HL-60/S4 treated with phorbol 12-myristate 13-acetate at 8.2 ng/mL for 4 days and 3 days (cell line): ENCODE results near the gene TNFSF4.
"Not testable (repeated sequence)": the region's sequence is repeated elsewhere in the genome, so short reads cannot be mapped to it uniquely, and the experiment has no call there.

Experiments used
- in situ Hi-C: fragments of 300-500 bp; cut with MboI; formaldehyde crosslinking; loops from 2 replicates; pipeline ENCODE4 v1.15.0; 2022; ENCODE audit warnings: low sequenced_read_pairs

Gene TNFSF4

DNA sequence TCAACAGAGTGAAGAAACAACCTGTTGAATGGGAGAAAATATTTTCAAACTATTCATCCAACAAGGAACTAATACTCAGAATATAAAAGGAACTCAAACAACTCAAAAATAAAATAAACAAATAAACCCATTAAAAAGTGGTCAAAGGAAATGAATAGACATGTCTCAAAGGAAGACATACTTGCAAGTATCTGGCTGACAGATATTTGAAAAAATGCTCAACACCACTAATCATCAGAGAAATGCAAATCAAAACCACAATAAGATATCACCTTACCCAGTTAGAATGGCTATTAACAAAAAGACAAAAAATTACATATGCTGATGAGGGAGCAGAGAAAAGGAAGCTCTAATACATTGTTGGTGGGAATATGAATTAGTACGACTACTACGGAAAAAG, 38.2 kb downstream of the TNFSF4 start:
- in situ Hi-C loops: no loop called here

DNA sequence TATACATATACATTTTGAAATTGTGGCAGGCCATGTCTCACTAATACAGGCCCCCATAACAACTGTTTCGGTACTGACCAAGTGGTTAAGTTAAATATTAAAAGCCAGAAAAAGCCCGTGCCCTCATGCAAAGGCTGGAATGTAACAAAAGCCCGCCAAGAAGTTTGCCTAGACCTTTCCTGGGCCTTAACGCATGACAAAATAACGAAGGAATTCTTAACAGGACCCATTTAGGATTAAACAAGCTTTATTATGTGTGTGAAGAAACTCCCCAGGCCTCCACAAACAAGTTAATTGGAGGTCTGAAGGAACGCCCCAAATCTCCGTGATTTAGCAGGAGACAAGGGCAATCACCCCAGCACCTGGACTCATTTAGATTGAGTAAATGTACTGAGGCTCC, 42.4 kb downstream of the TNFSF4 start:
- in situ Hi-C loops: no loop called here

DNA sequence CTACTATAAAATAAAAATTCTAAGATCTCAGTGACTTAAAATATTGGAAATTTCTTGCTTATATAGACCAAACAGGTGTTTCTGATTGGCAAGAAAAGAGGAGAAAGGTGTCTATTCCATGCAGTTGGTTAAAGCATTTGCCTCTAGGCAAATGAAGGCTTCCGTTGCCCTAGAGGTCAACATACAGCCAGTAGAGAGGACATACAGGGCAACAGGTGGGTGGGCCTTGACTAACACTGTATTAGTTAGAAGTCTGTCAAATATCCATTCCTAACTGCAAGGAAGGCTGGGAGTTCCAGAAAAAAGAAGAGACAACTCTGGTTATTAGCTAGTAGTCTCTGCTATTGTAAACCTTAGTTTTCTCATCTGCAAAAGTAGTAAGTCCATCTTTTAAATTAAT, 43.0 kb downstream of the TNFSF4 start:
- in situ Hi-C loops: no loop called here

- in situ Hi-C loops: no loop called here
Observed at GRCh38 chr1:173163222-173163621, 43.9 kb downstream of the TNFSF4 start.

- in situ Hi-C loops: no loop called here
Observed at GRCh38 chr1:173162601-173163000, 44.5 kb downstream of the TNFSF4 start.

GRCh38 chr1:173161510-173162221, 45.5 kb downstream of the TNFSF4 start:
- in situ Hi-C loops: no loop called here

- in situ Hi-C loops: not testable (repeated sequence)
Observed at GRCh38 chr1:173153964-173154363, 53.2 kb downstream of the TNFSF4 start.

- in situ Hi-C loops: no loop called here
Observed at GRCh38 chr1:173153503-173153902, 53.6 kb downstream of the TNFSF4 start.

DNA sequence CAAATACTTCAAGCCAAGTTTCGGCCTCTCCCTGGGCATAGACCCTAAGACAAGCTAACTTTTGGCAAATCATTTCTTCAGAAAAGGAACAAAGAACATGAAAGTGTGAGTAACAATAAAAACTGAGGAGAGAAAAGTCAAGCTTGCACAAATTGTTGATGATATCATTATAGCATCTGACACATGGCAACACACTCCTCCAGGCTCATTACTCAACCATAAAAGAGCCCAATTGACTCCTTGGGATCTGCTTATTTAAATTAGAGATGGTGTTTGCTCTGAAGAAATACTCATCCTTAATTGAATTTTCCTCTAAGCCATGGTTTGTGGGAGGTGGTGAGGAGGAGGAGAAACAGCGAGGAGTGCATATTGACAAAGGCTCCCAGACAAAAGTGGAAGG, 54.5 kb downstream of the TNFSF4 start:
- in situ Hi-C loops: no loop called here

DNA sequence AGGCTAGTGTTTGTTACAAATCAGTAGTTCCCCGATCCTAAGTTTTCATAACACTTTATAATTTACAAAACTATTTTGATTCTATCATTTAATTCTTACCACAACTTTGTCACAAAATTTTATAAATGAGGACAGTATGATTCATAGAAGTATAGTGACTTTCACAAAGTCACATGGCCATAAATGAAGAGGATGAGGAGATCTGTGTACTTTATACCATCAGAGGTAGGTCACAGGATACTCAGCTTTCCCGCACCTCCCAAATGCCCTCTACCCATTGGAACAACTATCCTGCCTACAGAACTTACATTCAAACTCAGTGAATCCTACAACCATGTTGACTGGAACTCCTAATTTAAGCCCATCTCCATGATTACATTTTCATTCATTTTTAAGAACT, 56.3 kb downstream of the TNFSF4 start:
- in situ Hi-C loops: no loop called here

GRCh38 chr1:173149887-173150286, 57.2 kb downstream of the TNFSF4 start:
- in situ Hi-C loops: no loop called here

DNA sequence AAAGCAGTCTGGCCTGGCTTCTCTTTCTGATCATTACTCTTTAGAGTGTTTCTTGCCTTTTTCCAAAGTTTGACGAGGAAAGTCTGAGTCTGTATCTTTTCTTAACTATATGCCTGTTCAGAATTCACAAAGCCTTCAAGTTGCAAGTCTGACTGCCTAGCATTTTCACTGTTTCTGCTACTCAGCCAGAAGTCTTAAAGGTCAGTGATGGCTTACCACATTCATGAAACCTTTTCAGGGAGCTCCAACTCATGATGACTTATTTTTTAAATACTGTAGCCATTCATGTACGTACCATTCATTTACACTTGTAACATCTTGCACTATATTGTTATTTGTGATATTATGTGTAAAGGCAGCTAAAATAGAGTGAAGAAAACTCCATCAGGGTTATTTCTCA, 58.2 kb downstream of the TNFSF4 start:
- in situ Hi-C loops: no loop called here

DNA sequence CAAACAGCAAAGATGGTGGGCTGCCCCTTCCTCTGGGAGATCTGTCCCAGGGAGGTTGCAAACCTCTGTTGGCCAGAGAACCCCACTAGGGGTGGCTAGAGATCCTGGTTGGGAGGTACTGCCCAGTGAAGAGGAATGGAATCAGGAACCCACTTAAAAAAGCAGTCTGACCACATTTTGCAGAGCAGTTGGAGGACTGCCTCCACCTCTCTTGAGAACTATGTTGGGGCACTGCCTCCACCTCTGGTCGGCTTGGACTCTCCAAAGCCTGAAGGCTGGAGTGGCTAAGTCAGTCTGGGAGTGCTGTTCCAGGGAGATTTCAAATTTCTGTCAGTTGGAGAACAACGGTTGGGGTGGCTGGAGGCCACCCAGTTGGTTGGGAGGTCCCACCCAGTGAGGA, 58.6 kb downstream of the TNFSF4 start:
- in situ Hi-C loops: no loop called here

DNA sequence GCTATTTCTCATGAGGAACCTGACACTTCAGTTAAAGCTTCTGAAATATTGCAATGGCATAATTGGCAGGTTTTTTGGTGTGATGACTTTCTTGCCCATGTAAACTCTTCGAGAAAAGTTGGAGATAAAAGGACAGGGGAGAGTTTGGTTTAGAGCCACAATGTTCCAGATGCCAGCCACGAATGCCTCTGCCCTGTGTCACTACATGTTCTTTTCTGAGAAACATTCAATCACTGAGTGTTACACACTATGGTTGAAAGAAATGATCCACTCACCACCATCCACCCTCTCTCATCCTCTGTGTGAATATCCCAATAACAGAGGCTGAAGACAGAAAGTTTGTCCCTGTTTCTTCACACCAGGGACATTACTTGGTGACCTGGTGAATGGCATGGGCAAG, 66.4 kb downstream of the TNFSF4 start:
- in situ Hi-C loops: no loop called here

GRCh38 chr1:173139706-173140105, 67.4 kb downstream of the TNFSF4 start:
- in situ Hi-C loops: no loop called here

- in situ Hi-C loops: no loop called here
Observed at GRCh38 chr1:173137107-173137706, 69.9 kb downstream of the TNFSF4 start.

- in situ Hi-C loops: no loop called here
Observed at GRCh38 chr1:173134800-173135199, 72.3 kb downstream of the TNFSF4 start.

GRCh38 chr1:173134029-173134428, 73.1 kb downstream of the TNFSF4 start:
- in situ Hi-C loops: no loop called here
